NCI-H2029 treated with DMSO at 0.1 percent for 48 hours (cell line): ENCODE measurements around the gene MAP1B.

Experiments
- DNase-seq: peaks from one replicate; lab custom pipeline; 2025; lab: John Stamatoyannopoulos, UW

The MAP1B gene

DNA sequence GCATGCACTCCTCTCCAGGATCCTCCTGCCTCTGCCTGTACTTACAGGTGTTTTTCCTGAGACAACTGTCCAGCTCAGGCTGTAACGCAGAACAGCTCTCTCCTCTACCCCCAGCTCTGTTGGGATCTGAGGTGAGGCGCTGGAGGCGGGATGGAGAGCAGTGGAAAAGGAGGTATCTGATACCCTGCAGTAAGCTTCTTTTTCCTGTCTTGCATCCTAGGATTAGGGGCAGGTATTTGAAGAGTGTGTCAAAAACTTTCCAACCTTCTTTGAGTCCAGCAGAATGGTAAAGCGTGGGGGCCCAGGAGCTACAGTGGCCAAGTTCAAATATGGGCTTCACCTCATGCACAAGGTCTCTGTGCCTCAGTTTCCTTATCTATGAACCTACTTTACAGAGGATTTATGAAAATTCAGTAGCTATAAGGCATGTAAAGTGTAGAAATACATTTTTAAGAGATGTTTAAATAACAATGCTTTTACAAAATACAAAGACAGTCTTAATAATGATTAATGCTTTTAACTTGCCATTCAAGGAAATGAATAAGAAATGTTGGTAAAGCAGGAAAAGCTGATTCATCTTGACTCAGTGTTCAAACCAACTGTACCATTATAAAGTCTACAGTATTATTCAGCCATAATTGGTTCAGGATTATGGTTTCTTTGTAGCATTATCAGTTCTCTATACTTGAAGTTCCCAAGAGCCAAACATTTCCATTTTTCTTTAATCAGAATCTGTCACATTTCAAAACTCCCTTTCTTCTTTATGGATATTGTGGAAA is 26.1 kb downstream of the MAP1B start:
- no peak for DNase-seq

DNA sequence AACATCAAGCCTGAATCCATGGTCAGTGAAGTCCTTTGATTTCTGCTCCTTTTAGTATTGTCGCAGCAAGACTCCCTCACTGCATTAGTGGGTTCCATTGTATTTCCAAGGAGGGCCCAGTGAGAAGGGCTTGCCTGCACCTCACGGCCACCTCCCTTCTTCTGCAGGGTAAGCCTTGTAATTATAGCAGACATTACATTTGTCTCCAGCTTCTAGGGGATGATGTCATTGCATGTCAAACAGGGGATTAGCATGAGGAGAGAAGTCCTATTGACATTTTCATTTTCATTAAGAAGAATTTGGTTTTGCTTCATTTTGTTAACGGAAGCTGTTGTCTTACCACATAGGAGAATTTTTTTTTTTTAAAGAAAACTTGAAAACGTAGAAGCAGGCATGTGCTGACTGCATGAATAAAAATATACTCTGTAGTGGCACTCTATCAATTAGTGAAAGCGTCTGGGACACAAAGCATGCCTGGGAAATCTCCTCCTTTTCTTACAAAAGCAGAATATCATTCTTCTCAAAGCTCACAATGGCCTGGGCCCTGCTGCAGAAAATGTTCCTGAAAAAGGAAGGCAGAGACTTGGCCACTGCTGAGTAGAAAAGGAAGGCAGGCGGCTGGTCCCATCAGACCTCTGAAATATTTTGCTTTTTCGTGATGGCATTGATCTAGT is 27.1 kb downstream of the MAP1B start:
- no peak for DNase-seq

DNA sequence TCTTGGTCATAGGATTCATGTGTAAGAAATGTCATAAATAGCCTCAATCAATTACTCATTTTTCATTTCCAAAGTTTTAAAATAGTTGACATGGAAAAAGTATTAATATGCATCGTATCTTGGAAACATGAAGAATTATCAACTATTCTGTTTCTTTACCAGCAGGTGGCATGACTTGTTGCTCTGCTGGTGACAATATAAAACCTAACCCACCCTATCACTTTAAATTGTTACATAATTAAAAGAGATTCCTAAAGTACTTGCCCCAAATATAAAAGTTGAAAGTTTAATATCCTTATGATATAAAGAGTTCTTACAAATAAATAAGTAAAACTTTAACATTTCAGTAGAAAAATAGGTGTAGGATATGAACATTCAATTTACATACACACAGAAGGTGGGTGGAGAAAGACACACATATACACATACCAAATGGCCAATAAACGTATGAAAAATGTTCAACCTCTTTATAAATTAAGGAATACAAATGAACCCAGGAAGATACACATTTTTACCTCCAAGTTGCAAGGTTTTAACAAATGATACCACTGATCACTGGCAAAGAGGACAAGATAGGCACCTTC is 30.6 kb downstream of the MAP1B start:
- no peak for DNase-seq

DNA sequence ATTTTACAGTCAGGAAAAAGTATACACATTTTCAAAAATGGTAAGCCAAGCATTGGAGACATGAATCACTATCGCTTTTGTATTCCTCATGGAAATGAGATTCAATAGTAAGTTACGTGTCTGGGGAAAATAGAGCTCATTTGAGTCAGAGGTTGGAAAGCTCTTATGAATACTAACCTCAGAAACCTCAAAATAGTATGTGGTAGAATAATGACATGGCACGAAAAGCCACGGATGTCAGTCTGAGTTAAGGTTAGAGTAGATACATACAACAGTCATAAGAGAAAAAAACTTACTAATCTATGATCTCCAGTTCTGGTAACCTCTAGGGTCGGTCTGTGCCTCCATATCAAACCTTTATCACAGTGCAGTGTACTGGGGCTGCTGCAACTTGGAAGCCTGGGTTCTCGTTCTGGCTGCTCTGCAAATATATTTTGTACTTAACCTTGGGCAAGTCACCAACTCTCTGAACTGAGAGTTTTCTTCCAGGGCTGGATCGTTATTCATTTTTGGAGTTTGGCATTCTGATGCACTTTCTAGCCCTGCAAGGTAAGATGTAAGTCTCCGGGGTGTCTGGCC is 31.8 kb downstream of the MAP1B start:
- no peak for DNase-seq

DNA sequence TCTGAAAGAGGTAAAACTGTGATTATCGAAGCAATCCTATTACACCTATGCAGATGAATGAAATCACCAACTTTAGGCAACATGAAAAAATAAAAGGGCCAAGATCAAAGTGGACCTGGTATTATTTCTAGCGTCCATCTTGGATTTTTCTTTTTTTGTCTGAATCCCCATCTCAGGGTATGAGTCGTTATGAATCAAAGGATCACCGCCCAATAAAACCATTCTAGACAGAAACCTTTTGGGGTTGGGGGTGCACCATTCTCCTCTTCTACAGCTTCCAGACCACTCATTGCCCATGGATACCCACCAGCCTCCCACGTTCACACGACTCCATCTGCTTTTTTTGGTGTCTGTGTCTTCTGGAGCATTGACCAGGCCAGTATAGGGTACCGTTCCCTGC is 33.4 kb downstream of the MAP1B start:
- no peak for DNase-seq

GRCh38 chr5:72141440-72142355 is 34.4 kb downstream of the MAP1B start:
- DNase-seq = no peak

- DNase-seq = no peak
These were observed 37.5 kb downstream of the MAP1B start for GRCh38 chr5:72144762-72145161.

- no peak for DNase-seq
These were observed 38.1 kb downstream of the MAP1B start for GRCh38 chr5:72145348-72145747.

GRCh38 chr5:72146056-72146455 is 38.8 kb downstream of the MAP1B start:
- no peak for DNase-seq

GRCh38 chr5:72147569-72147968 is 40.3 kb downstream of the MAP1B start:
- no peak for DNase-seq

GRCh38 chr5:72149742-72150141 is 42.5 kb downstream of the MAP1B start:
- no peak for DNase-seq

GRCh38 chr5:72151169-72151568 is 43.9 kb downstream of the MAP1B start:
- DNase-seq = no peak

DNA sequence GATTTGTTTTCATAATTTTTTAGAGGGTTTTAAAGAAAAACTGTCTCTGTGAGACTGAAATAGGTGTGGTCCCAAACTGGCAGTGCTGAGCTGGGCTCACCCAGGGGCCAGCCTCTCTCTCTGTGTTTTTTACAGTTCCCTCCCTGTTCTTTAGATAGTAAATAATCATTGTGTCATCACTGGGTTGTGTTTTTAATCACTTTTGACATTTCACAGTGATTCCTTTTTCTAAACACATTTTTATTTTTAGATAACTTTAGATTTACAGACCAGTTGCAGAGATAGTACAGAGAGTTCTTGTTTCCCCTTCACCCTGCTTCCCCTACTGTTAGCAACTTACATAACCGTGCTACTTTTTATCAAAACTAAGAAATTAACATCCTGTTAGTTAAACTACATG is 44.4 kb downstream of the MAP1B start:
- no peak for DNase-seq

DNA sequence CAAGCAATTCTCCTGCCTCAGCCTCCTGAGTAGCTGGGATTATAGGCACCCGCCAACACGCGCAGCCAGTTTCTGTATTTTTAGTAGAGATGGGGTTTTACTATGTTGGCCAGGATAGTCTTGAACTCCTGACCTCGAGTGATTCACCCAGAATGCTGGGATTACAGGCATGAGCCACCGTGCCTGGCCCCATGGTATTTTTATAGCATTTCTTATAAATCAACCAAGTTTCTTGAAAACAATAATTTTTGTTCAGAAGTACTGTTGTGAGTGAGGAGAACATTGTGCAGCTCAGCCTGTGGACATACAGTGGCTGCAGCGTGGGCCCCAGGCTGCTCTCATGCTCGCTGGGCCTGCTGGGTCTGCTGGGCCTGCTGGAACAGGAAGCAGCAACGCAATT is 45.3 kb downstream of the MAP1B start:
- DNase-seq = no peak

GRCh38 chr5:72153551-72153950 is 46.3 kb downstream of the MAP1B start:
- DNase-seq = no peak

- DNase-seq = no peak
These were observed 46.9 kb downstream of the MAP1B start for GRCh38 chr5:72154076-72154756.

GRCh38 chr5:72156946-72157624 is 49.8 kb downstream of the MAP1B start:
- no peak for DNase-seq

GRCh38 chr5:72157625-72157962 is 50.3 kb downstream of the MAP1B start:
- no peak for DNase-seq

GRCh38 chr5:72159501-72159911 is 52.2 kb downstream of the MAP1B start:
- no peak for DNase-seq

DNA sequence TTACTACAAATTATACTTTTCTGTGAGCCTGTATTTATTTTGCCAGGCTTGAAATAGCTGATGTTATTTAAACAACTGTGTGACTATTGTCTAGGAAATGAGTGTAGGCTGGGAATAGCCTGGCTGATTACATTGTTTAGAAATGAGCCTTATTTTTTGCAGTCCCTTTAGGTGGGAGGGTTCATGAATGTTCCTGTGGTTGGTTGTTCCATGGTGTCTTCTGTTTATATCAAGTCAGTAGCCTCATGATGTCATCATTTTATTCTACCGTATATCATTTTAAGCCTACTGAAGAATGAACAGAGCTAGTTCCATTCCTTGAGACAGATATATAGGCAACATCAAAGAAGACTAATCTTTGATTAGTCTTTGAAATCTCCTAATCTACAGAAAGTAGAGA is 53.1 kb downstream of the MAP1B start:
- no peak for DNase-seq

DNA sequence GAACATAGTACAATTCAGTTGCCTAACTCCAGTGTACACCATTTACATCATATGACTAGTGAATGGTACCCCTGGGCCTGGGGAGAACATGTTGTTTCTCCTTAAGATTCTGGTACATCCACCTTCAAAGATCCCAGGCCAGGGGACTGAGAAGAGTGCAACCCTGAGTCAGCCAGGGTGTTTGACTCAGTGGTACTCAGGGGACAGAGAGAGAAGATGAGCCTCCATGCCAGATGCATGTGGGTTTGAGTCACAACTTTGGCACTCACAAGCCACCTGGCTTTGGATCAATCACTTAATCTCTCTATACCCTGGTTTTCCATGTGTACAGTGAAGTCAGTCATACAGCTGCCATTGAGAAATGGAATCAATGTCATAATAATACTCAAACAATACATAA is 53.7 kb downstream of the MAP1B start:
- DNase-seq = no peak
